Neuronal stem cell (in vitro differentiated cells): Measurements from ENCODE around the gene TMEM51.

Source experiments
- DNase-seq: peaks from one replicate; pipeline ENCODE4 v3.0.0-alpha.2; 2013; ENCODE audit warnings: low spot score
- H2AFZ ChIP-seq: one replicate; pipeline ENCODE4 v1.6.1; 2013; ENCODE audit warnings: mild to moderate bottlenecking, low read length, inconsistent platforms
- H2AK5ac ChIP-seq: 2 replicates; pipeline ENCODE4 v1.6.1; 2013; ENCODE audit warnings: low read depth, mild to moderate bottlenecking, inconsistent platforms, low read length, moderate library complexity, mixed read lengths
- H2BK120ac ChIP-seq: 2 replicates; pipeline ENCODE4 v1.6.1; 2013; ENCODE audit warnings: low read depth, mild to moderate bottlenecking, inconsistent platforms, low read length, moderate library complexity, mixed read lengths
- H2BK12ac ChIP-seq: one replicate; pipeline ENCODE4 v1.6.1; 2013; ENCODE audit warnings: low read length, inconsistent platforms
- H2BK15ac ChIP-seq: 2 replicates; pipeline ENCODE4 v1.6.1; 2013; ENCODE audit warnings: mild to moderate bottlenecking, low read length, inconsistent platforms, mixed read lengths
- H2BK5ac ChIP-seq: one replicate; pipeline ENCODE4 v1.6.1; 2013; ENCODE audit warnings: inconsistent platforms, mild to moderate bottlenecking, low read length, moderate library complexity
- H3K14ac ChIP-seq: one replicate; pipeline ENCODE4 v1.6.1; 2013; ENCODE audit warnings: low read length, inconsistent platforms
- H3K18ac ChIP-seq: 2 replicates; pipeline ENCODE4 v1.6.1; 2013; ENCODE audit warnings: low read length, inconsistent platforms
- H3K23ac ChIP-seq: 2 replicates; pipeline ENCODE4 v1.6.1; 2013; ENCODE audit warnings: low read depth, mild to moderate bottlenecking, mixed read lengths, low read length, inconsistent platforms; ENCODE audit not compliant: poor library complexity
- H3K27ac ChIP-seq: replicated peaks from 3 replicates; pipeline ENCODE4 v1.5.1; 2013; ENCODE audit warnings: low read length, inconsistent platforms
- H3K27me3 ChIP-seq, 3 experiments: 2 replicates each; pipeline ENCODE4 v1.6.1; 2013; ENCODE audit warnings: low read length in 3 of 3, mild to moderate bottlenecking in 2 of 3, inconsistent platforms in 1 of 3, low read depth in 1 of 3, mixed read lengths in 1 of 3, moderate library complexity in 1 of 3; ENCODE audit not compliant: control insufficient read depth in 3 of 3, insufficient read depth in 3 of 3
- H3K36me3 ChIP-seq, 2 donors: replicated peaks in 1 of 2; 2 replicates each; pipeline ENCODE4 v1.6.1; 2013; ENCODE audit warnings: low read length in 2 of 2; ENCODE audit not compliant: control insufficient read depth in 2 of 2, insufficient read depth in 2 of 2
- H3K4ac ChIP-seq: 2 replicates; pipeline ENCODE4 v1.6.1; 2013; ENCODE audit warnings: inconsistent platforms, mild to moderate bottlenecking, low read length, moderate library complexity
- H3K4me1 ChIP-seq, 2 donors: 1 replicate in 1 of 2; 2 replicates in 1 of 2; pipeline ENCODE4 v1.6.1; 2013; ENCODE audit warnings: low read length in 2 of 2, low read depth in 1 of 2; ENCODE audit not compliant: control insufficient read depth in 2 of 2, insufficient read depth in 1 of 2
- H3K4me2 ChIP-seq: one replicate; pipeline ENCODE4 v1.6.1; 2013; ENCODE audit warnings: mild to moderate bottlenecking, low read length, inconsistent platforms; ENCODE audit not compliant: insufficient read depth, poor library complexity, severe bottlenecking
- H3K4me3 ChIP-seq, 2 donors: 2 replicates each; pipeline ENCODE4 v1.5.1; 2013; ENCODE audit warnings: low read length in 2 of 2, mild to moderate bottlenecking in 2 of 2, inconsistent platforms in 1 of 2, moderate library complexity in 1 of 2
- H3K79me1 ChIP-seq: one replicate; pipeline ENCODE4 v1.6.1; 2013; ENCODE audit warnings: low read depth, mild to moderate bottlenecking, inconsistent platforms, low read length, moderate library complexity
- H3K9ac ChIP-seq: one replicate; pipeline ENCODE4 v1.6.1; 2013; ENCODE audit warnings: mild to moderate bottlenecking, low read depth, low read length, inconsistent platforms; ENCODE audit not compliant: poor library complexity
- H3K9me3 ChIP-seq, 2 donors: replicated peaks in 1 of 2; 2 replicates each; pipeline versions ENCODE3 to v1.6.1; 2013; ENCODE audit warnings: low read length in 2 of 2, mild to moderate bottlenecking in 2 of 2, inconsistent platforms in 1 of 2, low read depth in 1 of 2, mixed read lengths in 1 of 2, moderate library complexity in 1 of 2; ENCODE audit not compliant: control insufficient read depth in 2 of 2, insufficient read depth in 1 of 2
- H4K8ac ChIP-seq: one replicate; pipeline ENCODE4 v1.6.1; 2013; ENCODE audit warnings: low read depth, mild to moderate bottlenecking, inconsistent platforms, low read length, moderate library complexity
- H4K91ac ChIP-seq: one replicate; pipeline ENCODE4 v1.6.1; 2013; ENCODE audit warnings: low read length, low read depth, mild to moderate bottlenecking, inconsistent platforms; ENCODE audit not compliant: poor library complexity
- WGBS, 2 donors: extraction: QIAGEN DNeasy Blood & Tissue Kit; methylation state at CpG; one replicate each; pipeline ENCODE4 v1.1.7; 2013; ENCODE audit warnings: missing lambda C conversion rate in 2 of 2, mixed read lengths in 1 of 2; ENCODE audit not compliant: insufficient read length in 2 of 2, insufficient replicate concordance in 1 of 2; ENCODE audit errors: extremely low coverage in 2 of 2; 5-methylcytosine and 5-hydroxymethylcytosine counted together

Gene TMEM51

DNA sequence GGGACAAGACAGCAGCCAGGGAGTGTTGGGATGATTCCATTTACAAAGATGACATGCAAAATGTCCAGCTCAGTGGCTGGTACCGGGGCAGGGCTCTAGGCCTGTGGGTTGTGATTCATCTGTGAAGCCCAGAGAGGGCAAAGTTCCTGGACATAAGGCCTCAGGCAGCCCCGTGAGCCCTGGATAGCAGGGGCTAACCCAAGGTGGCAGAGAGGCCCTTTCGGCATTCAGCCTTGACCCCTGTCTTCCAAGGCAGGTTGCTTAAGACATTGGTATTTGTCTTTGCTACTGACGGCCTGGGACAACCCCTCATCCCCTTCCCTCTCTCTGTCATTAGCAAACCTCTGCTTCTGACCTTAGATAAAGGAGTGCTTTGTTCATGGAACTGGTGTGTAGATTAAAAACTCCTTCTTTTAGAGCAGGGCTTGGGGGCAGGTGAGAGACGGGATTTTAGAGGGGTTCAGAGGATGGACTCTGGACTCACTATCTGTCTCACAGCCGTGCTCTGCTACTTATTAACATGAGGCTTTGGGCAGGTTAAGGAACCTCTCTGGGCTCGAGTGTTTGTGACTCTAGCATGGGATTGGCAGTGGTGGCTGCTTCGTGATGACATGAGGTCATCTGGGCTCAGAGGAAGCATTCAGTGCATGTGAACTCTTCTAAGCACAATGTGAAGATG lies 36.3 kb downstream of the TMEM51 start:
- Histone ChIP-seq H3K4me1 (peaks cover 17 to 25% of the 10 kb centered on the region in 2 donors), H3K27me3 (no peaks in the 10 kb centered on the region), H2BK12ac (no peak overlapping the region), H3K4me2 (no peak overlapping the region), H2BK120ac (no peak overlapping the region), H4K8ac (no peak overlapping the region), H2AK5ac (no peak overlapping the region), H3K18ac (no peak overlapping the region), H3K4me3 (no peak overlapping the region), H2BK5ac (no peak overlapping the region), H2BK15ac (no peak overlapping the region), H3K27ac (no peak overlapping the region), H3K79me1 (no peaks in the 10 kb centered on the region), H3K36me3 (no peaks in the 10 kb centered on the region), H2AFZ (no peak overlapping the region), H3K23ac (peak overlapping the region; percentile 16), H3K14ac (no peak overlapping the region), H3K4ac (no peak overlapping the region), H3K9me3 (no peaks in the 10 kb centered on the region), H3K9ac (no peak overlapping the region), H4K91ac (no peak overlapping the region)
- no CpG with 5 or more reads among the region's 8 CpGs for WGBS, 2 donors
- DNase-seq: no peak

DNA sequence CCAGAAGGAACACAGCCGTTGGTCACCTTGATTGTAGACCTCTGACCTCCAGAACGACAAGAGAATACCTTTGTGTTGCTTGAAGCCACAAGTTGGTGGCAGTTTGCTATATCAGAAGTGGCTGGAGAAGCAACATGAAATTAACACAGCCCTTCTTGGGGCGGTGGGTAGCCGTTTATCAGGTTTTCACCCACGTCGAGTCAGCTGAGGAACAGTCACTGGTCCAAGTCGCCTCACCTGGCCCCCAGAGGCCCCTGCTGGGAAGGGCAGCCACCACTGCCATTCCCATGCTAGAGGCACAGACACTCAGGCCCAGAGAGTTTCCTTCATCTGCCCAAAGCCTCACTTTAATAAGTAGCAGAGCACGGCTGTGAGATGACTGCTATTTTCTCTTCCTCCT lies 37.7 kb downstream of the TMEM51 start:
- H4K91ac ChIP-seq: no peak overlapping the region
- no peaks in the 10 kb centered on the region for H3K79me1 ChIP-seq
- no peak overlapping the region for H3K9ac ChIP-seq
- no peak overlapping the region for H2BK12ac ChIP-seq
- no peak overlapping the region for H3K4me2 ChIP-seq
- H2AFZ ChIP-seq: no peak overlapping the region
- WGBS, 2 donors: no CpG with 5 or more reads among the region's 8 CpGs
- no peak overlapping the region for H4K8ac ChIP-seq
- DNase-seq: no peak
- H3K27ac ChIP-seq: no peak overlapping the region
- no peak overlapping the region for H2BK15ac ChIP-seq
- H2AK5ac ChIP-seq: no peak overlapping the region
- peaks cover 21 to 25% of the 10 kb centered on the region in 2 donors for H3K4me1 ChIP-seq
- H3K27me3 ChIP-seq: no peaks in the 10 kb centered on the region
- no peak overlapping the region for H3K4ac ChIP-seq
- H3K14ac ChIP-seq: no peak overlapping the region
- no peaks in the 10 kb centered on the region for H3K36me3 ChIP-seq
- no peak overlapping the region for H3K4me3 ChIP-seq
- no peaks in the 10 kb centered on the region for H3K9me3 ChIP-seq
- H2BK120ac ChIP-seq: no peak overlapping the region
- no peak overlapping the region for H3K23ac ChIP-seq
- H2BK5ac ChIP-seq: no peak overlapping the region
- no peak overlapping the region for H3K18ac ChIP-seq

DNA sequence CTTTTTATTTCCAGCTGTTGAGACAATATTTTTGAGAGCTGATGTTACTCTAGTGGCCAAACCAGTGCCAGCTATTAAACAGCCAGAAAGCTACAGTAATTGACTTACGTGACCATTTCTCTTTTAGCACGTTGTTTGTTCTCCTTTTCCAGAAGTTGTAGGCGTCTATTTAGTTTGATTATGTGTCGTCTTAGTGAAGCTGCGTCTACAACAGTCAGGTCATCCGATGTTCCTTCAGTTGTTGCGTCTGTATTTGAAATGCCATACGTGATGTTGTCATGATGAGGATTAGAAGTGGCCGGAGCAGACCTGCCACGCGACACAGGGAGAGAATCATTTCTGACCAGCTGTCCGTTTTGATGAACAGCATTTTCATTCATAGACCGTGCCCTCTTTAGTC lies 38.2 kb downstream of the TMEM51 start:
- Histone ChIP-seq H3K9me3 (no peaks in the 10 kb centered on the region), H2AK5ac (no peak overlapping the region), H3K27ac (no peak overlapping the region), H3K4me2 (no peak overlapping the region), H3K23ac (no peak overlapping the region), H3K36me3 (no peaks in the 10 kb centered on the region), H3K4me1 (peaks cover 20 to 24% of the 10 kb centered on the region in 2 donors), H2AFZ (no peak overlapping the region), H4K8ac (no peak overlapping the region), H4K91ac (no peak overlapping the region), H3K9ac (no peak overlapping the region), H2BK15ac (no peak overlapping the region), H3K27me3 (no peaks in the 10 kb centered on the region), H3K14ac (no peak overlapping the region), H3K18ac (no peak overlapping the region), H3K4me3 (no peak overlapping the region), H2BK12ac (no peak overlapping the region), H3K79me1 (no peaks in the 10 kb centered on the region), H2BK120ac (no peak overlapping the region), H3K4ac (no peak overlapping the region), H2BK5ac (no peak overlapping the region)
- no peak for DNase-seq
- no CpG with 5 or more reads among the region's 13 CpGs for WGBS, 2 donors

DNA sequence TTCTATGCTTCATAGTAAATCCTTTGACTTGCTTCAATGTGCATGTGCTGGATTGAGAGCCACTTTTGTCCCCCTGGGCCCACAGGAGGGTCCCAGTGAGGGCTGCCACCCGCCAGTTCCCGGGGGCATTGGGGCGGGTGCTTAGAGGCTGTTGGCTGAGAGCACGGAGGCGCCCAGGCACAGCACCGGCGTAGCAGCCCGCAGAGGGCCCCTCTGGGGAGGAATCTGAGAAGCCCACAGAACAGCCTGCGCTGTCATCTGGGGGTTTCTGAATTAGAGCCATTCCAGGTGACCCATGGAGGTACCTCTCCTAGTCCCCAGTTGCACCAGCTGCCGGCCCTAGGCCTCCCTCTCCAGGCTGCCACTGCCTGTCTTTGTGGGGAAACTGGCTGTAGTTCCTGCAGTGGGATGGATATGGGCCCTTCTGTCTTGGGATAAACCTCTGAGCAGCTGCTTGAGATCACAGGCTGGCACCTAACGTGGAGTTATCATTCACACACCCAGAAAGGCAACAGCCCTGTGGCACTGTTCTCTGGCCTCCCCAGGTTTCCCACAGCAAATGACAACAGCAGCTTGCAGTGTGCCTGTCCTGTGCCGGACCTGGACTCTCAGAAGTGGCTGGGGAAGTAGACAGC lies 39.5 kb downstream of the TMEM51 start:
- Histone ChIP-seq H2BK12ac (no peak overlapping the region), H3K4me3 (no peak overlapping the region), H3K23ac (no peak overlapping the region), H3K9ac (no peak overlapping the region), H4K8ac (no peak overlapping the region), H3K18ac (no peak overlapping the region), H3K27me3 (no peaks in the 10 kb centered on the region), H2BK5ac (no peak overlapping the region), H3K36me3 (no peaks in the 10 kb centered on the region), H3K4me1 (peaks cover 19% of the 10 kb centered on the region in 2 donors), H3K4ac (no peak overlapping the region), H3K4me2 (no peak overlapping the region), H2AFZ (no peak overlapping the region), H3K9me3 (no peaks in the 10 kb centered on the region), H2AK5ac (no peak overlapping the region), H3K14ac (no peak overlapping the region), H4K91ac (no peak overlapping the region), H2BK15ac (no peak overlapping the region), H2BK120ac (no peak overlapping the region), H3K27ac (no peak overlapping the region), H3K79me1 (no peaks in the 10 kb centered on the region)
- DNase-seq: no peak
- no CpG with 5 or more reads among the region's 12 CpGs for WGBS, 2 donors
